ENCODE results near the gene PAAF1. TPM values are rescaled to one million over a fixed set of nuclear protein-coding genes. Genes with fewer than 3 reads are reported as not detected.

Gene PAAF1
- total and polyA plus RNA-seq, 2 experiments from 2014 or later, result 6.7 to 24.1 TPM

DNA sequence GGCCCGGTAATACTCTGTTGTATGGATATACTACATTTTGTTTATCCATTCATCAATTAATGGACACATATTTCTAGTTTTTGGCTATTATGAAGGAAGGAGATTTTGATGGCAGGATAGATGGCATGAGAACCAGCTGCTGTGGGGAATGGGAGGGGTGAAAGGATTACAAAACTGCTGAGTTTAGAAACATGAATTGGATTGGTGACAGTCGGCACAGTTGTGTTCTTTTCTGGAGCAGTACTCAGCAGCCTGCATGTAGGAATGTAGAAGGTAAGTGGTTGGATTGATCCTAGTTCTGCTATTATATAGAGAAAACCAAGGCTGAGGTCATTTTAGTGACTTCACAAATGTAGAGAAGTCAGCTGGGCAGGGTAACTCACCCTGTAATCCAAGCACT is 7.1 kb downstream of the PAAF1 start:
- Histone ChIP-seq H3K9ac (no peak overlapping the region), H3K27ac (no peak overlapping the region), H3K79me2 (ENCODE audit: insufficient read depth) (peaks cover 7% of the 10 kb centered on the region; the same call in 1 of the 2 replicates), H3K4me1 (ENCODE audit: insufficient read depth) (peaks cover 3% of the 10 kb centered on the region), H3F3A (ENCODE audit: insufficient read depth) (peaks cover 7% of the 10 kb centered on the region; the same call in 1 of the 2 replicates), H3K4me3 (no peak overlapping the region), H3K36me3 (ENCODE audit: low read depth) (no peaks in the 10 kb centered on the region), H3K9me3 (ENCODE audit: low read depth) (no peaks in the 10 kb centered on the region), H3K27me3 (replicated peaks; ENCODE audit: insufficient read depth) (no peaks in the 10 kb centered on the region), H3K4me2 (ENCODE audit: unreplicated experiment) (no peak overlapping the region), H4K20me1 (ENCODE audit: insufficient read depth) (no peaks in the 10 kb centered on the region), H2AFZ (no peak overlapping the region), H3K9me2 (ENCODE audit: insufficient read depth) (no peaks in the 10 kb centered on the region)
- 98 to 100% methylated on average over 2 of the region's 2 CpGs for WGBS, 2 experiments (ENCODE audit: low coverage in 1 of 2, low lambda C conversion rate in 2 of 2, missing lambda C conversion rate in 2 of 2)
- no peak for DNase-seq
- in situ Hi-C loops (cut with MboI), result no loop called here
- TF ChIP-seq EZH2 (IDR thresholded peaks at IDR 0.05; ENCODE audit: insufficient read depth, poor library complexity, severe bottlenecking) (no peak), EZH2phosphoT487 (IDR thresholded peaks at IDR 0.05; ENCODE audit: insufficient read depth, low read depth) (no peak)

DNA sequence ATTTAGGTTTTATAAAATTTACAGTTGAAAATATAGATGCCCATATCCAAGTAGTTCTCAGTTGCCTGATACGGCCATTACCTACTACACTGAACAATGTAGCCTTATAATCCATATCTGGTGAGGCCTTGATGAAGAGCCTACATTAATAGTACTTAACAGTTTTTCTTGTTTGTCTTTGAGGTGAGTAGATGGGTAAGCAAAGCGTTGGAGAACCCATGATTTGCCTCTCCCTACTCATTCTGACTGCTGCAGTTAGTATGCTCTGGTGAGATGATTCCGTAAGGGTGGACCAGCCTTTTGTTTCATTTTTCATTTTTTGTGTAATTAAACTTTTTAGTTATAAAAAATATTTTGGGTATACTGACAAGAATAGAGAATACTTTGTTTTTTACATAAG is 11.4 kb downstream of the PAAF1 start:
- H3K4me3 ChIP-seq, result no peak overlapping the region
- H3K9me3 ChIP-seq (ENCODE audit: low read depth), result no peaks in the 10 kb centered on the region
- no peaks in the 10 kb centered on the region for H3K27me3 ChIP-seq (replicated peaks; ENCODE audit: insufficient read depth)
- H3K4me2 ChIP-seq (ENCODE audit: unreplicated experiment), result no peak overlapping the region
- TF ChIP-seq EZH2phosphoT487 (IDR thresholded peaks at IDR 0.05; ENCODE audit: insufficient read depth, low read depth) (no peak), EZH2 (IDR thresholded peaks at IDR 0.05; ENCODE audit: insufficient read depth, poor library complexity, severe bottlenecking) (no peak)
- H2AFZ ChIP-seq, result no peak overlapping the region
- H3K79me2 ChIP-seq (ENCODE audit: insufficient read depth), result no peaks in the 10 kb centered on the region
- H3K4me1 ChIP-seq (ENCODE audit: insufficient read depth), result peaks cover 11% of the 10 kb centered on the region
- H4K20me1 ChIP-seq (ENCODE audit: insufficient read depth), result no peaks in the 10 kb centered on the region
- in situ Hi-C loops (cut with MboI), result no loop called here
- H3K9ac ChIP-seq, result no peak overlapping the region
- H3F3A ChIP-seq (ENCODE audit: insufficient read depth), result peaks cover 9% of the 10 kb centered on the region; the same call in 1 of the 2 replicates
- WGBS, 2 experiments (ENCODE audit: low coverage in 1 of 2, low lambda C conversion rate in 2 of 2, missing lambda C conversion rate in 2 of 2), result 95 to 97% methylated on average over 3 of the region's 3 CpGs
- no peak overlapping the region for H3K27ac ChIP-seq
- H3K36me3 ChIP-seq (ENCODE audit: low read depth), result no peaks in the 10 kb centered on the region; the same call in 1 of the 2 replicates
- DNase-seq, result no peak
- H3K9me2 ChIP-seq (ENCODE audit: insufficient read depth), result no peaks in the 10 kb centered on the region

DNA sequence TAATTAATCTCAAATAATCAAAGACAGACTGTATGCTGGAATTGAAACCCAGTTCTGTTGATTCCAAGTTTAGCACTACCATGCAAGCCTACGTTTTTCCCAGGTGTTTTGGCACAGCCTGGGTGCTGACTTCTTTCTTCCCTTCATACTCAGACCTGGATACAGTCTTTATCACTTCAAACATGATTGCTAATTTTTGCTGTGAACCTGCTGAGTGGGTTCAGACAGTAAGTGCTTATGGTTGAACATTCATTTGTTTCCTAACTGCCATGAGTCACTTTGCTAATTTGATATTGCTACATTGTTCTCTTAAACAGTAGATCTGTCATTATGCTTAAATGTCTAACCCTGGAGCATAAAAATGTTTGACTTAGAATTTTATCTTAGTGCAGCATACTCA is 12.2 kb downstream of the PAAF1 start:
- no peak overlapping the region for H3K27ac ChIP-seq
- no peak overlapping the region for H3K4me2 ChIP-seq (ENCODE audit: unreplicated experiment)
- peaks cover 11% of the 10 kb centered on the region for H3K4me1 ChIP-seq (ENCODE audit: insufficient read depth)
- H3K9me3 ChIP-seq (ENCODE audit: low read depth), result no peaks in the 10 kb centered on the region
- H3K36me3 ChIP-seq (ENCODE audit: low read depth), result no peaks in the 10 kb centered on the region; the same call in 1 of the 2 replicates
- no peak overlapping the region for H3K9ac ChIP-seq
- no peaks in the 10 kb centered on the region for H4K20me1 ChIP-seq (ENCODE audit: insufficient read depth)
- 0 to 11% methylated on average over 1 of the region's 1 CpG for WGBS, 2 experiments (ENCODE audit: low coverage in 1 of 2, low lambda C conversion rate in 2 of 2, missing lambda C conversion rate in 2 of 2)
- peak; percentile 67 for DNase-seq
- no peaks in the 10 kb centered on the region for H3K27me3 ChIP-seq (replicated peaks; ENCODE audit: insufficient read depth)
- no peaks in the 10 kb centered on the region for H3K79me2 ChIP-seq (ENCODE audit: insufficient read depth)
- no peak overlapping the region for H3K4me3 ChIP-seq
- H2AFZ ChIP-seq, result no peak overlapping the region
- TF ChIP-seq EZH2 (IDR thresholded peaks at IDR 0.05; ENCODE audit: insufficient read depth, poor library complexity, severe bottlenecking) (no peak), EZH2phosphoT487 (IDR thresholded peaks at IDR 0.05; ENCODE audit: insufficient read depth, low read depth) (no peak)
- H3F3A ChIP-seq (ENCODE audit: insufficient read depth), result peaks cover 13% of the 10 kb centered on the region; the same call in 1 of the 2 replicates
- in situ Hi-C loops (cut with MboI), result no loop called here
- no peaks in the 10 kb centered on the region for H3K9me2 ChIP-seq (ENCODE audit: insufficient read depth)

DNA sequence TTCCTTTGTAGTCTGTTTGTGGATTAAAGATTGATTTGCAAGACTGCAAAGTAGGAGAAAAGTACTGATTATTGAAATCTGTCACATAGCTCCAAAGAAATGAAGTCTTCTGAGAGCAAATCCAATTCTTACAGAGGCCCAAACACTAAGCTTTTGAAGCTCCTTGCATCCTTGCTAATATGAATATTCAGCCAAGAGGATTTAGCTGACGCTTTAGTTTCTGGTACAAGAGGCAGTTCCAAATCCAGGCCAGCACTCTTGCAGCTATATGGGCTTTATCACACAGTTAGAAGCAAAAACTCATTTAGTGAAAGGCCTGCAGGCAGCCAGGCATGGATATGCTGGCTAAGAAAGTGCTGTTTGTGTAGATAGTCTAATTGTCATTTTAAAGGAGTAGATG is 12.7 kb downstream of the PAAF1 start:
- no peak overlapping the region for H3K27ac ChIP-seq
- 91 to 97% methylated on average over 1 of the region's 1 CpG for WGBS, 2 experiments (ENCODE audit: low coverage in 1 of 2, low lambda C conversion rate in 2 of 2, missing lambda C conversion rate in 2 of 2)

More for the DNA sequence above, 12.7 kb downstream of the PAAF1 start:
- Histone ChIP-seq H3K79me2 (ENCODE audit: insufficient read depth) (no peaks in the 10 kb centered on the region), H3K36me3 (ENCODE audit: low read depth) (no peaks in the 10 kb centered on the region; the same call in 1 of the 2 replicates), H3K9me3 (ENCODE audit: low read depth) (no peaks in the 10 kb centered on the region), H2AFZ (no peak overlapping the region), H3K4me2 (ENCODE audit: unreplicated experiment) (no peak overlapping the region), H3K4me3 (no peak overlapping the region), H3K27me3 (replicated peaks; ENCODE audit: insufficient read depth) (no peaks in the 10 kb centered on the region), H3K4me1 (ENCODE audit: insufficient read depth) (peaks cover 16% of the 10 kb centered on the region), H3K9me2 (ENCODE audit: insufficient read depth) (no peaks in the 10 kb centered on the region), H4K20me1 (ENCODE audit: insufficient read depth) (no peaks in the 10 kb centered on the region), H3F3A (ENCODE audit: insufficient read depth) (peaks cover 17% of the 10 kb centered on the region; the same call in 1 of the 2 replicates), H3K9ac (no peak overlapping the region)
- DNase-seq, result no peak
- TF ChIP-seq EZH2phosphoT487 (IDR thresholded peaks at IDR 0.05; ENCODE audit: insufficient read depth, low read depth) (no peak), EZH2 (IDR thresholded peaks at IDR 0.05; ENCODE audit: insufficient read depth, poor library complexity, severe bottlenecking) (no peak)
- in situ Hi-C loops (cut with MboI), result no loop called here
